WTC11 (cell line): ENCODE data around the gene NUMA1. TPM values are rescaled to one million over a fixed set of nuclear protein-coding genes. Genes with fewer than 3 reads are reported as not detected.

ENCODE experiments used
- ATAC-seq: fragments of 200-7000 bp; cut with Tn5 transposase; 2 replicates; pipeline ENCODE4 v1.10.0; 2021; ENCODE audit warnings: mild to moderate bottlenecking, moderate library complexity
- CTCF ChIA-PET: fragments of 300-600 bp; sonication (Branson Sonifier 250); formaldehyde crosslinking; loops from one replicate; lab custom pipeline; 2021; ENCODE audit warnings: antibody characterized with exemption; lab: Charles Lee
- POLR2A ChIA-PET: fragments of 350-600 bp; sonication (Branson Sonifier 250); formaldehyde crosslinking; loops from one replicate; lab custom pipeline; 2021; ENCODE audit warnings: antibody characterized with exemption; lab: Charles Lee
- DNase-seq: peaks from one replicate; pipeline ENCODE4 v3.0.0; 2021; ENCODE audit warnings: low spot score
- H3K27ac Mint-ChIP-seq: 2 replicates; pipeline ENCODE4 v1.8.0; 2021; ENCODE audit warnings: mixed read lengths
- H3K27me3 Mint-ChIP-seq: 2 replicates; pipeline ENCODE4 v1.8.0; 2021; ENCODE audit warnings: low read depth, mild to moderate bottlenecking, moderate library complexity, mixed read lengths
- H3K36me3 Mint-ChIP-seq: 2 replicates; pipeline ENCODE4 v1.8.0; 2021; ENCODE audit warnings: mixed read lengths
- H3K4me1 Mint-ChIP-seq: 2 replicates; pipeline ENCODE4 v1.8.0; 2022; ENCODE audit warnings: mixed read lengths
- H3K4me3 Mint-ChIP-seq: 2 replicates; pipeline ENCODE4 v1.8.0; 2021; ENCODE audit warnings: mild to moderate bottlenecking, moderate library complexity, mixed read lengths
- H3K9me3 Mint-ChIP-seq: 2 replicates; pipeline ENCODE4 v1.8.0; 2021; ENCODE audit warnings: mixed read lengths
- ARID4B ChIP-seq: sonication (generic); formaldehyde crosslinking; IDR thresholded peaks from 2 replicates; pipeline ENCODE4 v1.8.0; 2023; ENCODE audit warnings: missing genetic modification reagents, mild to moderate bottlenecking, borderline replicate concordance
- CREM ChIP-seq: sonication (generic); formaldehyde crosslinking; IDR thresholded peaks from 2 replicates; pipeline ENCODE4 v1.8.1; 2022; ENCODE audit warnings: mild to moderate bottlenecking, missing genetic modification reagents, moderate library complexity
- CTCF ChIP-seq: fragments of 200-600 bp; IDR thresholded peaks from 2 replicates; pipeline ENCODE4 v1.8.0; 2022; ENCODE audit warnings: antibody characterized with exemption
- GABPB1 ChIP-seq: sonication (generic); formaldehyde crosslinking; IDR thresholded peaks from 2 replicates; pipeline ENCODE4 v1.8.1; 2023; ENCODE audit warnings: mild to moderate bottlenecking, missing genetic modification reagents
- GRHL2 ChIP-seq: fragments of 250-450 bp; sonication (Bioruptor Pico); IDR thresholded peaks from 2 replicates; pipeline ENCODE4 v1.8.0; 2022; ENCODE audit warnings: mild to moderate bottlenecking, moderate library complexity; ENCODE audit not compliant: insufficient replicate concordance, severe bottlenecking
- IRF1 ChIP-seq: sonication (generic); formaldehyde crosslinking; IDR thresholded peaks from 2 replicates; pipeline ENCODE4 v1.8.0; 2023; ENCODE audit warnings: missing genetic modification reagents
- JAZF1 ChIP-seq: fragments of 250-450 bp; sonication (Bioruptor Pico); IDR thresholded peaks from 2 replicates; pipeline ENCODE4 v1.9.0; 2021; ENCODE audit warnings: moderate library complexity, mild to moderate bottlenecking, inconsistent platforms
- MYBL2 ChIP-seq: sonication (generic); formaldehyde crosslinking; IDR thresholded peaks from 2 replicates; pipeline ENCODE4 v1.8.1; 2023; ENCODE audit warnings: mild to moderate bottlenecking, moderate library complexity, missing genetic modification reagents
- NFYB ChIP-seq: sonication (generic); formaldehyde crosslinking; conservative IDR thresholded peaks from 2 replicates; pipeline ENCODE4 v1.8.0; 2022; ENCODE audit warnings: low read depth, missing genetic modification reagents
- RELA ChIP-seq: sonication (generic); formaldehyde crosslinking; IDR thresholded peaks from 2 replicates; pipeline ENCODE4 v1.8.1; 2022; ENCODE audit warnings: missing genetic modification reagents, mild to moderate bottlenecking, borderline replicate concordance
- RORB ChIP-seq: fragments of 250-450 bp; sonication (Bioruptor Pico); IDR thresholded peaks from 2 replicates; pipeline ENCODE4 v1.9.0; 2021; ENCODE audit warnings: mild to moderate bottlenecking
- SMAD3 ChIP-seq: sonication (generic); formaldehyde crosslinking; IDR thresholded peaks from 2 replicates; pipeline ENCODE4 v1.8.0; 2022; ENCODE audit warnings: missing genetic modification reagents, mild to moderate bottlenecking, borderline replicate concordance
- TP53 ChIP-seq: sonication (generic); formaldehyde crosslinking; IDR thresholded peaks from 2 replicates; pipeline ENCODE4 v1.8.1; 2023; ENCODE audit warnings: mild to moderate bottlenecking, missing genetic modification reagents
- USF2 ChIP-seq: sonication (generic); formaldehyde crosslinking; IDR thresholded peaks from 2 replicates; pipeline ENCODE4 v1.8.1; 2023; ENCODE audit warnings: mild to moderate bottlenecking, missing genetic modification reagents, moderate library complexity
- ZBTB43 ChIP-seq: sonication (generic); formaldehyde crosslinking; IDR thresholded peaks from 2 replicates; pipeline ENCODE4 v1.8.1; 2023; ENCODE audit warnings: mild to moderate bottlenecking, missing genetic modification reagents
- ZMAT4 ChIP-seq: fragments of 250-450 bp; sonication (Bioruptor Pico); IDR thresholded peaks from 2 replicates; pipeline ENCODE4 v1.9.0; 2021; ENCODE audit warnings: mild to moderate bottlenecking
- ZNF138 ChIP-seq: sonication (generic); formaldehyde crosslinking; conservative IDR thresholded peaks from 2 replicates; pipeline ENCODE4 v1.8.1; 2022; ENCODE audit warnings: mild to moderate bottlenecking, moderate library complexity, missing genetic modification reagents
- ZNF263 ChIP-seq: sonication (generic); formaldehyde crosslinking; IDR thresholded peaks from 2 replicates; pipeline ENCODE4 v1.8.1; 2022; ENCODE audit warnings: low read depth, mild to moderate bottlenecking, moderate library complexity, missing genetic modification reagents
- total RNA-seq: library from RNA; stranded (reverse); gene quantifications from 3 replicates; pipeline ENCODE4 v1.2.3, GENCODE V29; 2021

Gene NUMA1
- total RNA-seq, 1 experiment from 2014 or later = 147 TPM

- DNase-seq (no peak), ATAC-seq (no peak)
- Mint-ChIP-seq H3K4me3 (no peak overlapping the region), H3K27me3 (no peaks in the 10 kb centered on the region; the same call in 1 of the 2 replicates), H3K4me1 (peaks cover 25% of the 10 kb centered on the region), H3K36me3 (peaks cover 13% of the 10 kb centered on the region), H3K27ac (no peak overlapping the region), H3K9me3 (no peaks in the 10 kb centered on the region)
- no peak for TF ChIP-seq ZBTB43 (CRISPR knock-in tag)
- TF ChIP-seq CTCF = no peak
- TF ChIP-seq ZNF263 = no peak
- TF ChIP-seq ZNF138 = no peak
- TF ChIP-seq RELA (CRISPR knock-in tag) = no peak
- TF ChIP-seq NFYB (CRISPR knock-in tag) = no peak
- no peak for TF ChIP-seq JAZF1
- no peak for TF ChIP-seq SMAD3 (CRISPR knock-in tag)
- no peak for TF ChIP-seq IRF1 (CRISPR knock-in tag)
- no peak for TF ChIP-seq MYBL2 (CRISPR knock-in tag)
- no peak for TF ChIP-seq CREM (CRISPR knock-in tag)
- no peak for TF ChIP-seq TP53 (CRISPR knock-in tag)
- no peak for TF ChIP-seq USF2 (CRISPR knock-in tag)
- TF ChIP-seq RORB (CRISPR knock-in tag) = no peak
- TF ChIP-seq ZMAT4 (CRISPR knock-in tag) = no peak
- no peak for TF ChIP-seq GABPB1 (CRISPR knock-in tag)
- TF ChIP-seq ARID4B (CRISPR knock-in tag) = no peak
- TF ChIP-seq GRHL2 (CRISPR knock-in tag) = no peak
- ChIA-PET POLR2A (interaction anchor here (0.6 kb wide), 1 partner anchor 111 kb away, joined by 3 read pairs; the partner anchor contains the start of gene XNDC1N), CTCF (interaction anchor here (0.6 to 4.7 kb wide), 9 partner anchors 9 to 375 kb away, joined by 3 to 81 read pairs (median 4); no protein-coding TSS in a partner anchor)
These were observed 41.1 kb downstream of the NUMA1 start for GRCh38 chr11:72039031-72039855.
